ENCODE data around the gene PDLIM5.

PDLIM5 gene

GRCh38 chr4:94428884-94429283 lies 22.9 kb upstream of the PDLIM5 start:
- no peak for TF ChIP-seq CTCF (IDR thresholded peaks at IDR 0.05; ENCODE audit: low read depth, low read length, missing control alignments)
- in situ Hi-C loops (cut with HindIII; ENCODE audit: low pct_ligation_motif_present, low sequenced_read_pairs): no loop called here
- H3K27ac ChIP-seq: no peak overlapping the region
- no peak for DNase-seq
- H3K27me3 ChIP-seq (replicated peaks): no peaks in the 10 kb centered on the region
- H3K36me3 ChIP-seq (replicated peaks): no peaks in the 10 kb centered on the region
- no peak overlapping the region for H3K4me3 ChIP-seq (ENCODE audit: low read depth, low read length)

DNA sequence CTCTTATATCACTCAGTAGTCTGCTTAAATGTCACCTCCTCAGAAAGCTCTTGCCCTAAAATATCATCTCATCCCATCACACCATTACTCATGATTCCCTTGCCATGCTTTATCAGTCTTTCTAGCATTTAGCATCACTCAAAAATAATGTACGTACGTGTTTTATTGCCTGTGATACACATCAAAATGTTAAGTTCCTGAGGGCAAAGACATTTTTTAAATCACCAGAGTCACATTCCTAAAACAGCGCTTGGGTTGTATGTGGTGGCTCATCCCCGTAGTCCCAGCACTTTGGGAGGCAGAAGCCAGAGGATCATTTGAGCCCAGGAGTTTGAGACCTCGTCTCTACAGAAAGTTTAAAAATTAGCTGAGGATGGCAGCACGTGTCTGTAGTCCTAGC lies 21.3 kb upstream of the PDLIM5 start:
- Histone ChIP-seq H3K36me3 (replicated peaks) (no peaks in the 10 kb centered on the region), H3K4me3 (ENCODE audit: low read depth, low read length) (no peak overlapping the region), H3K27me3 (replicated peaks) (no peaks in the 10 kb centered on the region), H3K27ac (no peak overlapping the region)
- TF ChIP-seq CTCF (IDR thresholded peaks at IDR 0.05; ENCODE audit: low read depth, low read length, missing control alignments): no peak
- in situ Hi-C loops (cut with HindIII; ENCODE audit: low pct_ligation_motif_present, low sequenced_read_pairs): no loop called here
- DNase-seq: no peak

- no peak overlapping the region for H3K4me3 ChIP-seq (ENCODE audit: low read depth, low read length)
- TF ChIP-seq CTCF (IDR thresholded peaks at IDR 0.05; ENCODE audit: low read depth, low read length, missing control alignments): no peak
- in situ Hi-C loops (cut with HindIII; ENCODE audit: low pct_ligation_motif_present, low sequenced_read_pairs): no loop called here
- H3K36me3 ChIP-seq (replicated peaks): no peaks in the 10 kb centered on the region
- H3K27me3 ChIP-seq (replicated peaks): no peaks in the 10 kb centered on the region
- no peak for DNase-seq
- no peak overlapping the region for H3K27ac ChIP-seq
These were observed 20.4 kb upstream of the PDLIM5 start for GRCh38 chr4:94431388-94431787.

DNA sequence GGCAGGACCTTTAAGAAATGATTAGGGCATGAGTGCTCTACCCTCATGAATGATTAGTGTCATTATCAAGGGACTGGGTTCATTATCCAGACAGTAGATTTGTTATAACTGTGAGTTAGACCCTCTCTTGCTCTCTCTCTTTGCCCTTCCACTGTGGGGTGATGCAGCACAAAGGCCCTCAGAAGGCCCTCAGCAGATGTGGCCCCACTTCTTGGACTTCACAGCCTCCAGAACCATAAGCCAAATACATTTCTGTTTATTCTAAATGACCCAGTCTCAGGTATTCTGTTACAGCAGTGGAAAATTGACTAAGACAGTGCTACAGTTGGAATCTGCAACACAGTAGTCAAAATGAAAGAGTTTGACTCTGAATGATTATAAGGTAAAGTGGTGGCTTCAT lies 17.2 kb upstream of the PDLIM5 start:
- no peak overlapping the region for H3K27ac ChIP-seq
- in situ Hi-C loops (cut with HindIII; ENCODE audit: low pct_ligation_motif_present, low sequenced_read_pairs): no loop called here
- H3K36me3 ChIP-seq (replicated peaks): no peaks in the 10 kb centered on the region
- no peak for DNase-seq
- no peak overlapping the region for H3K4me3 ChIP-seq (ENCODE audit: low read depth, low read length)
- no peak for TF ChIP-seq CTCF (IDR thresholded peaks at IDR 0.05; ENCODE audit: low read depth, low read length, missing control alignments)
- H3K27me3 ChIP-seq (replicated peaks): no peaks in the 10 kb centered on the region

DNA sequence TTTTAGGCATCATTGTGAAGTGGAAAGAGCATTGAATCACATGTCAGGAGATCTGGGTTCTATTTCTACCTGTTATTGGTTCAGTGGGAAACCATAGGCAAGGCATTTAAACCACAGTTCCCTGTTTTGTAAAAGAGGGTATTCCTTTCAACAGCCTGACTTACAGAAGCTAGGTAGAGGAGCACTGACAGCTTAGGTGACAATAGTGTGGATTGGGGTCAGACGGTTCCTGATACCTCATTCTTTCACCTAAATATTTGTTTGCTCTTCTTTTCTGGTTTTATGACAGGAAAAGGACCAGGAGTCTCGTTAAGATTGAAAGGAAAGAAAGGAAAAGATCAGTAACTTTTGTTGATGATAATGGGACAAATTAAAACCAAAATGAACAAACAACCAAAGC lies 15.9 kb upstream of the PDLIM5 start:
- H3K27ac ChIP-seq: no peak overlapping the region
- DNase-seq: no peak
- in situ Hi-C loops (cut with HindIII; ENCODE audit: low pct_ligation_motif_present, low sequenced_read_pairs): no loop called here
- no peaks in the 10 kb centered on the region for H3K36me3 ChIP-seq (replicated peaks)
- no peaks in the 10 kb centered on the region for H3K27me3 ChIP-seq (replicated peaks)
- H3K4me3 ChIP-seq (ENCODE audit: low read depth, low read length): no peak overlapping the region
- TF ChIP-seq CTCF (IDR thresholded peaks at IDR 0.05; ENCODE audit: low read depth, low read length, missing control alignments): no peak

DNA sequence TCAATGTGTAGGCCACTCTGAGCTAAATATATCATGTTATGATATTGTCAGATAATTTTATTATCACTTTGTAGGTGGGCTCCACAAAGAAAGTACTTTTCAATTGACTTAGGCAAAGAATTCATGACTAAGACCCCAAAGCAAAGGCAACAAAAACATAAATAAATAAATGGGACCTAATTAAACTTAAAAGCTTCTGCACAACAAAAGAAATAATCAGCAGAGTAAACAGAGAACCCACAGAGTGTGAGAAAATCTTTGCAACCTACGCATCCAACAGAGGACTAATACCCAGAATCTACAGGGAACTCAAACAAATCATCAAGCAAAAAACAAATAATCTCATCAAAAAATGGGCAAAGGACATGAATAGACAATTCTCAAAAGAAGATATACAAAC lies 15.2 kb upstream of the PDLIM5 start:
- Histone ChIP-seq H3K36me3 (replicated peaks) (no peaks in the 10 kb centered on the region), H3K4me3 (ENCODE audit: low read depth, low read length) (no peak overlapping the region), H3K27ac (no peak overlapping the region), H3K27me3 (replicated peaks) (no peaks in the 10 kb centered on the region)
- in situ Hi-C loops (cut with HindIII; ENCODE audit: low pct_ligation_motif_present, low sequenced_read_pairs): no loop called here
- DNase-seq: no peak
- no peak for TF ChIP-seq CTCF (IDR thresholded peaks at IDR 0.05; ENCODE audit: low read depth, low read length, missing control alignments)
